WERI-Rb-1 (cell line): ENCODE measurements around the gene BRCA2.

Source experiments
- DNase-seq: peaks from one replicate; pipeline ENCODE4 v3.0.0-alpha.2; 2020
- H3K27ac ChIP-seq: fragments of 250-450 bp; sonication (Bioruptor Pico); 2 replicates; pipeline ENCODE4 v1.5.1; 2020; ENCODE audit warnings: mild to moderate bottlenecking, moderate library complexity
- H3K27me3 ChIP-seq: fragments of 250-450 bp; sonication (Bioruptor Pico); 2 replicates; pipeline ENCODE4 v1.5.1; 2021; ENCODE audit warnings: mild to moderate bottlenecking, low read depth, moderate library complexity; ENCODE audit not compliant: insufficient read depth, severe bottlenecking
- H3K36me3 ChIP-seq: fragments of 250-450 bp; sonication (Bioruptor Pico); 2 replicates; pipeline ENCODE4 v1.5.1; 2020; ENCODE audit warnings: mild to moderate bottlenecking, moderate library complexity
- H3K4me3 ChIP-seq: 2 replicates; pipeline ENCODE4 v1.5.1; 2011; ENCODE audit warnings: low read depth, mild to moderate bottlenecking, control low read depth, low read length
- H3K9me3 ChIP-seq: fragments of 250-450 bp; sonication (Bioruptor Pico); 2 replicates; pipeline ENCODE4 v1.5.1; 2021; ENCODE audit warnings: mild to moderate bottlenecking, moderate library complexity; ENCODE audit not compliant: severe bottlenecking
- CTCF ChIP-seq: IDR thresholded peaks from 2 replicates; pipeline ENCODE4 v1.5.1; 2011; ENCODE audit warnings: low read depth, mild to moderate bottlenecking, control low read depth, inconsistent platforms, low read length

The BRCA2 gene

GRCh38 chr13:32277839-32278238 lies 37.5 kb upstream of the BRCA2 start:
- peaks cover 6% of the 10 kb centered on the region for H3K36me3 ChIP-seq
- no peak for TF ChIP-seq CTCF
- no peak for DNase-seq
- no peak overlapping the region for H3K27ac ChIP-seq
- H3K4me3 ChIP-seq: no peak overlapping the region
- H3K9me3 ChIP-seq: no peaks in the 10 kb centered on the region
- no peaks in the 10 kb centered on the region for H3K27me3 ChIP-seq

GRCh38 chr13:32278426-32278825 lies 36.9 kb upstream of the BRCA2 start:
- no peaks in the 10 kb centered on the region for H3K27me3 ChIP-seq
- no peak for TF ChIP-seq CTCF
- no peak for DNase-seq
- H3K9me3 ChIP-seq: no peaks in the 10 kb centered on the region
- no peak overlapping the region for H3K4me3 ChIP-seq
- peaks cover 6% of the 10 kb centered on the region for H3K36me3 ChIP-seq
- no peak overlapping the region for H3K27ac ChIP-seq

GRCh38 chr13:32281096-32281495 lies 34.2 kb upstream of the BRCA2 start:
- no peak for TF ChIP-seq CTCF
- DNase-seq: no peak

GRCh38 chr13:32282096-32282711 lies 33.1 kb upstream of the BRCA2 start:
- H3K4me3 ChIP-seq: no peak overlapping the region
- no peak for TF ChIP-seq CTCF
- no peak for DNase-seq
- no peaks in the 10 kb centered on the region for H3K27me3 ChIP-seq
- H3K36me3 ChIP-seq: peaks cover 6% of the 10 kb centered on the region
- no peak overlapping the region for H3K27ac ChIP-seq
- H3K9me3 ChIP-seq: no peaks in the 10 kb centered on the region

More at GRCh38 chr13:32281096-32281495, 34.2 kb upstream of the BRCA2 start:
- H3K36me3 ChIP-seq: peaks cover 6% of the 10 kb centered on the region
- no peaks in the 10 kb centered on the region for H3K27me3 ChIP-seq
- no peak overlapping the region for H3K4me3 ChIP-seq
- no peak overlapping the region for H3K27ac ChIP-seq
- H3K9me3 ChIP-seq: no peaks in the 10 kb centered on the region

GRCh38 chr13:32284927-32285632 lies 30.2 kb upstream of the BRCA2 start:
- no peaks in the 10 kb centered on the region for H3K27me3 ChIP-seq
- no peak for DNase-seq
- no peaks in the 10 kb centered on the region for H3K9me3 ChIP-seq
- no peak for TF ChIP-seq CTCF
- no peaks in the 10 kb centered on the region; the same call in 1 of the 2 replicates for H3K36me3 ChIP-seq
- H3K27ac ChIP-seq: no peak overlapping the region
- H3K4me3 ChIP-seq: no peak overlapping the region
